Measurements from ENCODE around the gene HGD. TPM values are rescaled to one million over a fixed set of nuclear protein-coding genes. Genes with fewer than 3 reads are reported as not detected.

HGD gene
- total RNA-seq, 1 donor from 2014 or later, result 0.52 TPM

GRCh38 chr3:120599211-120599610, 82.8 kb downstream of the HGD start:
- no peak for TF ChIP-seq EZH2 (IDR thresholded peaks at IDR 0.05; ENCODE audit: insufficient read depth, low read length)
- TF ChIP-seq CTCF (IDR thresholded peaks at IDR 0.05; ENCODE audit: insufficient read depth, low read depth, low read length), result no peak
- Histone ChIP-seq H3K4me1 (ENCODE audit: insufficient read depth, low read length) (peaks cover 10% of the 10 kb centered on the region), H3K79me2 (ENCODE audit: insufficient read depth, low read length) (peaks cover 32% of the 10 kb centered on the region), H3K36me3 (ENCODE audit: insufficient read depth, low read length) (peaks cover 33% of the 10 kb centered on the region), H4K20me1 (ENCODE audit: insufficient read depth, low read length) (peaks cover 9% of the 10 kb centered on the region), H3K9ac (ENCODE audit: low read length) (no peak overlapping the region), H3K9me3 (ENCODE audit: insufficient read depth, low read depth, low read length) (no peaks in the 10 kb centered on the region), H2AFZ (ENCODE audit: low read depth, low read length) (no peak overlapping the region), H3K27me3 (ENCODE audit: insufficient read depth, low read length) (no peaks in the 10 kb centered on the region), H3K27ac (ENCODE audit: low read depth, low read length) (no peak overlapping the region), H3K4me3 (ENCODE audit: insufficient read depth, low read depth, low read length) (no peak overlapping the region), H3K4me2 (ENCODE audit: low read length) (no peak overlapping the region)
- no peak overlapping the region for H3K4me3 Mint-ChIP-seq (ENCODE audit: unreplicated experiment)
- no peak overlapping the region for H3K27ac Mint-ChIP-seq (ENCODE audit: unreplicated experiment)
- FAIRE-seq (no peak), DNase-seq (ENCODE audit: low read depth) (no peak)
- no peaks in the 10 kb centered on the region for H3K27me3 Mint-ChIP-seq (ENCODE audit: low read depth, unreplicated experiment)
- H3K36me3 Mint-ChIP-seq (ENCODE audit: low read depth, unreplicated experiment), result peaks cover 2% of the 10 kb centered on the region
- H3K4me1 Mint-ChIP-seq (ENCODE audit: low read depth, unreplicated experiment), result peaks cover 1% of the 10 kb centered on the region
- H3K9me3 Mint-ChIP-seq (ENCODE audit: unreplicated experiment), result no peaks in the 10 kb centered on the region

- peaks cover 10% of the 10 kb centered on the region for H3K4me1 ChIP-seq (ENCODE audit: insufficient read depth, low read length)
- H3K9ac ChIP-seq (ENCODE audit: low read length), result peak overlapping the region; percentile 43
- Mint-ChIP-seq H3K27ac (ENCODE audit: unreplicated experiment) (no peak overlapping the region), H3K4me1 (ENCODE audit: low read depth, unreplicated experiment) (peaks cover 1% of the 10 kb centered on the region), H3K27me3 (ENCODE audit: low read depth, unreplicated experiment) (no peaks in the 10 kb centered on the region), H3K4me3 (ENCODE audit: unreplicated experiment) (peak overlapping the region; percentile 84), H3K9me3 (ENCODE audit: unreplicated experiment) (no peaks in the 10 kb centered on the region), H3K36me3 (ENCODE audit: low read depth, unreplicated experiment) (peaks cover 2% of the 10 kb centered on the region)
- no peak overlapping the region for H2AFZ ChIP-seq (ENCODE audit: low read depth, low read length)
- peak overlapping the region; percentile 53 for H3K4me3 ChIP-seq (ENCODE audit: insufficient read depth, low read depth, low read length)
- H3K79me2 ChIP-seq (ENCODE audit: insufficient read depth, low read length), result peaks cover 32% of the 10 kb centered on the region
- H3K4me2 ChIP-seq (ENCODE audit: low read length), result peak overlapping the region; percentile 87
- TF ChIP-seq EZH2 (IDR thresholded peaks at IDR 0.05; ENCODE audit: insufficient read depth, low read length) (no peak), CTCF (IDR thresholded peaks at IDR 0.05; ENCODE audit: insufficient read depth, low read depth, low read length) (no peak)
- H3K27ac ChIP-seq (ENCODE audit: low read depth, low read length), result no peak overlapping the region
- FAIRE-seq, result peak; percentile 62
- peaks cover 9% of the 10 kb centered on the region for H4K20me1 ChIP-seq (ENCODE audit: insufficient read depth, low read length)
- DNase-seq (ENCODE audit: low read depth), result no peak
- H3K27me3 ChIP-seq (ENCODE audit: insufficient read depth, low read length), result no peaks in the 10 kb centered on the region
- H3K9me3 ChIP-seq (ENCODE audit: insufficient read depth, low read depth, low read length), result no peaks in the 10 kb centered on the region
- peaks cover 33% of the 10 kb centered on the region for H3K36me3 ChIP-seq (ENCODE audit: insufficient read depth, low read length)
These were observed 84.5 kb downstream of the HGD start for GRCh38 chr3:120597445-120598049.

GRCh38 chr3:120596853-120597223, 85.2 kb downstream of the HGD start:
- no peak for FAIRE-seq
- no peaks in the 10 kb centered on the region for H3K27me3 Mint-ChIP-seq (ENCODE audit: low read depth, unreplicated experiment)

More at GRCh38 chr3:120596853-120597223, 85.2 kb downstream of the HGD start:
- DNase-seq (ENCODE audit: low read depth), result no peak
- Mint-ChIP-seq H3K9me3 (ENCODE audit: unreplicated experiment) (no peaks in the 10 kb centered on the region), H3K27ac (ENCODE audit: unreplicated experiment) (peak overlapping the region; percentile 92), H3K4me3 (ENCODE audit: unreplicated experiment) (peak overlapping the region; percentile 95), H3K4me1 (ENCODE audit: low read depth, unreplicated experiment) (peaks cover 1% of the 10 kb centered on the region), H3K36me3 (ENCODE audit: low read depth, unreplicated experiment) (no peaks in the 10 kb centered on the region)
- H3K27ac ChIP-seq (ENCODE audit: low read depth, low read length), result peak overlapping the region; percentile 90
- TF ChIP-seq CTCF (IDR thresholded peaks at IDR 0.05; ENCODE audit: insufficient read depth, low read depth, low read length) (no peak), EZH2 (IDR thresholded peaks at IDR 0.05; ENCODE audit: insufficient read depth, low read length) (no peak)
- H4K20me1 ChIP-seq (ENCODE audit: insufficient read depth, low read length), result peaks cover 9% of the 10 kb centered on the region
- H3K9me3 ChIP-seq (ENCODE audit: insufficient read depth, low read depth, low read length), result no peaks in the 10 kb centered on the region
- peaks cover 27% of the 10 kb centered on the region for H3K36me3 ChIP-seq (ENCODE audit: insufficient read depth, low read length)
- H3K27me3 ChIP-seq (ENCODE audit: insufficient read depth, low read length), result no peaks in the 10 kb centered on the region
- peaks cover 32% of the 10 kb centered on the region for H3K79me2 ChIP-seq (ENCODE audit: insufficient read depth, low read length)
- peak overlapping the region; percentile 98 for H3K9ac ChIP-seq (ENCODE audit: low read length)
- peak overlapping the region; percentile 90 for H2AFZ ChIP-seq (ENCODE audit: low read depth, low read length)
- peaks cover 10% of the 10 kb centered on the region for H3K4me1 ChIP-seq (ENCODE audit: insufficient read depth, low read length)
- peak overlapping the region; percentile 87 for H3K4me2 ChIP-seq (ENCODE audit: low read length)
- H3K4me3 ChIP-seq (ENCODE audit: insufficient read depth, low read depth, low read length), result peak overlapping the region; percentile 97

Data from astrocyte (in vitro differentiated cells and primary cell).